A549 (cell line): ENCODE measurements around the gene HCST. TPM values are rescaled to one million over a fixed set of nuclear protein-coding genes. Genes with fewer than 3 reads are reported as not detected.
A peak's percentile ranks its signal among the peaks of the same experiment; 100 is the strongest.

ENCODE experiments used
- ATAC-seq, 2 experiments: fragments of 200-7000 bp in 1 of 2; fragments of >200 bp in 1 of 2; cut with Nextera tagmentation in 1 of 2; cut with Tn5 transposase in 1 of 2; 3 replicates each; pipeline versions ENCODE4 v1.8.0 to v1.9.1; 2018 to 2020; ENCODE audit warnings: mild to moderate bottlenecking in 1 of 2, moderate library complexity in 1 of 2
- CTCF ChIA-PET: fragments of 300-600 bp; sonication (Branson Sonifier 250); formaldehyde crosslinking; extraction: SDS; loops from one replicate; lab custom pipeline; 2021; ENCODE audit warnings: antibody characterized with exemption, inconsistent platforms; lab: Yijun Ruan, JAX
- POLR2A ChIA-PET: fragments of 350-600 bp; formaldehyde crosslinking; extraction: SDS; loops from one replicate; lab custom pipeline; 2021; ENCODE audit warnings: antibody characterized with exemption, inconsistent platforms; lab: Yijun Ruan, JAX
- DNase-seq, 2 experiments: peaks; one replicate each; pipeline versions ENCODE4 v3.0.0 to v3.0.0-alpha.2; 2011 to 2016; ENCODE audit warnings: low read depth in 1 of 2, low spot score in 1 of 2
- FAIRE-seq: peaks from 2 replicates; lab custom pipeline; 2011; peaks lifted over from hg19 to GRCh38; lab: Jason Lieb, UNC
- H3K27ac ChIP-seq, 2 experiments: fragments of >200 bp; sonication (Bioruptor Twin); formaldehyde crosslinking; 3 replicates each; pipeline ENCODE4 v1.5.1; 2016 to 2017
- H3K4me1 ChIP-seq: fragments of >200 bp; sonication (Bioruptor Twin); formaldehyde crosslinking; 3 replicates; pipeline ENCODE4 v1.6.1; 2016
- H3K4me2 ChIP-seq: fragments of >200 bp; sonication (Bioruptor Twin); formaldehyde crosslinking; 3 replicates; pipeline ENCODE4 v1.6.1; 2016
- H3K4me3 ChIP-seq: fragments of >200 bp; sonication (Bioruptor Twin); formaldehyde crosslinking; 3 replicates; pipeline ENCODE4 v1.5.1; 2016
- H3K9me3 ChIP-seq: fragments of >200 bp; sonication (Bioruptor Twin); formaldehyde crosslinking; 3 replicates; pipeline ENCODE4 v1.6.1; 2016
- BCL3 ChIP-seq: fragments of >200 bp; sonication (Bioruptor Twin); formaldehyde crosslinking; IDR thresholded peaks from 3 replicates; pipeline ENCODE4 v1.6.1; 2016
- CHD4 ChIP-seq: fragments of 200-600 bp; sonication (generic); IDR thresholded peaks from 2 replicates; pipeline ENCODE4 v1.6.1; 2016; ENCODE audit warnings: antibody characterized with exemption, mild to moderate bottlenecking, borderline replicate concordance
- CTCF ChIP-seq: fragments of >200 bp; sonication (Bioruptor Twin); formaldehyde crosslinking; IDR thresholded peaks from 3 replicates; pipeline ENCODE4 v1.5.1; 2016
- HES2 ChIP-seq: fragments of >200 bp; sonication (Bioruptor Twin); formaldehyde crosslinking; IDR thresholded peaks from 2 replicates; pipeline ENCODE4 v1.6.1; 2016
- HEYL ChIP-seq: fragments of 250-450 bp; sonication (Bioruptor Pico); IDR thresholded peaks from 2 replicates; pipeline ENCODE4 v1.8.0; 2021; ENCODE audit warnings: mild to moderate bottlenecking, moderate library complexity
- JUN ChIP-seq, 2 experiments: fragments of >200 bp; sonication (Bioruptor Twin); formaldehyde crosslinking; IDR thresholded peaks; 2 replicates in 1 of 2; 3 replicates in 1 of 2; pipeline ENCODE4 v1.6.1; 2016 to 2017
- JUNB ChIP-seq: fragments of >200 bp; sonication (Bioruptor Twin); formaldehyde crosslinking; IDR thresholded peaks from 2 replicates; pipeline ENCODE4 v1.6.1; 2016
- MAX ChIP-seq: IDR thresholded peaks from 2 replicates; pipeline ENCODE4 v1.6.1; 2012
- MAZ ChIP-seq: fragments of 150-350 bp; IDR thresholded peaks from 2 replicates; pipeline ENCODE4 v1.6.1; 2014; ENCODE audit warnings: antibody characterized with exemption, low read depth, low read length, borderline replicate concordance
- MYC ChIP-seq: IDR thresholded peaks from 2 replicates; pipeline ENCODE4 v1.6.1; 2012; ENCODE audit warnings: mild to moderate bottlenecking, inconsistent platforms, low read length, improper control_type of control experiment, borderline replicate concordance
- NPAS2 ChIP-seq: fragments of 250-450 bp; sonication (Bioruptor Pico); IDR thresholded peaks from 2 replicates; pipeline ENCODE4 v1.8.0; 2022; ENCODE audit warnings: mild to moderate bottlenecking, moderate library complexity, borderline replicate concordance
- PBX3 ChIP-seq: IDR thresholded peaks from 2 replicates; pipeline ENCODE4 v1.6.1; 2012
- POLR2A ChIP-seq: IDR thresholded peaks from 2 replicates; pipeline ENCODE4 v1.6.1; 2012; ENCODE audit warnings: mild to moderate bottlenecking, low read length
- RAD21 ChIP-seq, 2 experiments: fragments of >200 bp in 1 of 2; sonication (Bioruptor Twin) in 1 of 2; formaldehyde crosslinking in 1 of 2; IDR thresholded peaks in 1 of 2; conservative IDR thresholded peaks in 1 of 2; 2 replicates in 1 of 2; 3 replicates in 1 of 2; pipeline ENCODE4 v1.6.1; 2012 to 2018; ENCODE audit warnings: inconsistent platforms in 1 of 2
- RARB ChIP-seq: fragments of 250-450 bp; sonication (Bioruptor Pico); IDR thresholded peaks from 2 replicates; pipeline ENCODE4 v1.8.0; 2021; ENCODE audit warnings: mild to moderate bottlenecking, moderate library complexity
- RCOR1 ChIP-seq: fragments of 150-350 bp; IDR thresholded peaks from 2 replicates; pipeline ENCODE4 v1.6.1; 2014; ENCODE audit warnings: antibody characterized with exemption, low read length, low read depth
- SMC3 ChIP-seq: fragments of >200 bp; sonication (Bioruptor Twin); formaldehyde crosslinking; IDR thresholded peaks from 3 replicates; pipeline ENCODE4 v1.6.1; 2018; ENCODE audit warnings: inconsistent platforms
- TFCP2L1 ChIP-seq: fragments of 250-450 bp; sonication (Bioruptor Pico); IDR thresholded peaks from 2 replicates; pipeline ENCODE4 v1.5.0; 2021; ENCODE audit warnings: mild to moderate bottlenecking
- USF2 ChIP-seq: fragments of 450-650 bp; IDR thresholded peaks from 2 replicates; pipeline ENCODE4 v1.6.1; 2014; ENCODE audit warnings: antibody characterized with exemption
- WGBS: methylation state at CpG from one replicate; pipeline ENCODE4 v1.1.6; 2017; ENCODE audit errors: missing lambda C conversion rate; 5-methylcytosine and 5-hydroxymethylcytosine counted together
- polyA plus RNA-seq, 4 experiments: library from polyadenylated mRNA; depleted of rRNA in 3 of 4; stranded (reverse); fragments of >200 nt; fragmentation: RNase III in 1 of 4; extraction: RNeasy Plus Mini Kit Qiagen cat#74134 plus additional on column Dnase treatment in 1 of 4; gene quantifications; 2 replicates in 3 of 4; 3 replicates in 1 of 4; pipeline ENCODE4 v1.2.3, GENCODE V29; 2011 to 2017

HCST gene
- polyA plus RNA-seq, 2 of the 4 experiments (the other 2 are of a cell fraction) = 0.49 TPM; not detected in 1

- no peak for FAIRE-seq
- peak overlapping the region; percentile 8; the same call in 2 of the 3 replicates for H3K4me3 ChIP-seq
- no peaks in the 10 kb centered on the region for H3K9me3 ChIP-seq
- TF ChIP-seq RCOR1 = no peak
- no peak for TF ChIP-seq TFCP2L1 (CRISPR knock-in tag)
- peak; percentile 43; the same call in 1 of the 3 replicates for TF ChIP-seq CTCF
- TF ChIP-seq MAZ = no peak
- no peak for TF ChIP-seq PBX3
- TF ChIP-seq JUNB = no peak
- no peak for TF ChIP-seq USF2
- peaks cover 17% of the 10 kb centered on the region for H3K4me1 ChIP-seq
- 15% methylated on average over 9 of the region's 9 CpGs for WGBS
- peak overlapping the region; percentile 73 for H3K4me2 ChIP-seq
- peak; percentile 42 to 54 for ATAC-seq
- peak overlapping the region; percentile 27 to 47; a peak in 5 of 6 replicates for H3K27ac ChIP-seq
- POLR2A ChIA-PET = interaction anchor here (0.8 to 1.2 kb wide), 9 partner anchors 12 to 191 kb away, joined by 3 to 14 read pairs (median 3); partner anchors contain the start of genes ALKBH6, APLP1, LIN37 and NFKBID
- no peak for DNase-seq
- CTCF ChIA-PET = interaction anchor here (0.6 to 15.4 kb wide), 43 partner anchors 8 to 320 kb away, joined by 3 to 402 read pairs (median 4); partner anchors contain the start of genes APLP1, HAUS5, LIN37 and NFKBID
These were observed 29.5 kb downstream of the HCST start for GRCh38 chr19:35931874-35932202.

GRCh38 chr19:35932291-35932936, 30.1 kb downstream of the HCST start:
- POLR2A ChIA-PET = no interaction called here
- H3K4me2 ChIP-seq = peak overlapping the region; percentile 73; the same call in 2 of the 3 replicates

GRCh38 chr19:35935911-35936737, 33.8 kb downstream of the HCST start, which contains the start of gene LRFN3:
Gene LRFN3 (plus strand): TSS chr19:35936374. CDS start chr19:35939426, 3,052 bp downstream.
- peak; percentile 60 to 67 for ATAC-seq
- TF ChIP-seq SMC3 (0 out of 3 replicates have a peak, but pooled peaks have one; percentile 25), CHD4 (no peak), RAD21 (conservative IDR thresholded peaks at IDR 0.05 in 1 of 2, IDR thresholded peaks at IDR 0.05 in 1 of 2) (no peak), JUN (IDR thresholded peaks at IDR 0.05) (peak; percentile 24 to 68; a peak in 2 of 5 replicates), JUNB (no peak), POLR2A (peak; percentile 32), BCL3 (peak; percentile 80; the same call in 2 of the 3 replicates), MAX (peak; percentile 90), NPAS2 (CRISPR knock-in tag) (no peak), CTCF (no peak)
- H3K4me1 ChIP-seq = peaks cover 27% of the 10 kb centered on the region
- CTCF ChIA-PET = interaction anchor here (15.4 kb wide), 1 partner anchor 50 kb away, joined by 402 read pairs; no protein-coding TSS in a partner anchor
- 2% methylated on average over 33 of the region's 68 CpGs for WGBS
- POLR2A ChIA-PET = no interaction called here
- no peaks in the 10 kb centered on the region for H3K9me3 ChIP-seq
- H3K27ac ChIP-seq = peak within 1 kb of the TSS; percentile 84 to 93
- H3K4me2 ChIP-seq = peak within 1 kb of the TSS; percentile 89
- H3K4me3 ChIP-seq = peak within 1 kb of the TSS; percentile 66
- peak; percentile 89 for FAIRE-seq
- peak; percentile 88 to 94 for DNase-seq

More at GRCh38 chr19:35932291-35932936, 30.1 kb downstream of the HCST start:
- WGBS = 71% methylated on average over 7 of the region's 7 CpGs
- ATAC-seq = no peak
- CTCF ChIA-PET = interaction anchor here (0.6 to 15.4 kb wide), 41 partner anchors 9 to 320 kb away, joined by 3 to 402 read pairs (median 4); partner anchors contain the start of genes APLP1, HAUS5, LIN37 and NFKBID
- no peak overlapping the region for H3K4me3 ChIP-seq
- H3K9me3 ChIP-seq = no peaks in the 10 kb centered on the region
- H3K4me1 ChIP-seq = peaks cover 23% of the 10 kb centered on the region
- no peak for DNase-seq
- TF ChIP-seq HEYL (CRISPR knock-in tag) (no peak), SMC3 (no peak), MYC (no peak), RARB (CRISPR knock-in tag) (no peak), JUN (IDR thresholded peaks at IDR 0.05) (no peak), POLR2A (no peak), HES2 (no peak)
- no peak overlapping the region; a peak in 1 of 6 replicates for H3K27ac ChIP-seq
- peak; percentile 56 for FAIRE-seq
